Prostate gland (tissue), 2 donors: Measurements from ENCODE around the gene ASB8.
"Not testable (repeated sequence)": the region's sequence is repeated elsewhere in the genome, so short reads cannot be mapped to it uniquely, and the experiment has no call there.

Experiments
- CTCF ChIP-seq, 4 experiments: fragments of 200-600 bp in 2 of 4; fragments of 450-650 bp in 2 of 4; sonication (generic) in 2 of 4; IDR thresholded peaks; 1 replicate in 3 of 4; 2 replicates in 1 of 4; pipeline ENCODE4 v1.5.1; 2016 to 2019; ENCODE audit warnings: antibody characterized with exemption in 4 of 4, mild to moderate bottlenecking in 2 of 4, moderate library complexity in 2 of 4
- POLR2A ChIP-seq: fragments of 450-650 bp; IDR thresholded peaks from one replicate; pipeline ENCODE4 v1.6.1; 2016; ENCODE audit warnings: antibody characterized with exemption, mild to moderate bottlenecking

GRCh38 chr12:48125542-48125941, 31.8 kb downstream of the ASB8 start:
- not testable (repeated sequence) for TF ChIP-seq POLR2A; CTCF (IDR thresholded peaks at IDR 0.05)
